ENCODE data around the gene TSFM.

- TF ChIP-seq CTCF (IDR thresholded peaks at IDR 0.05 in 4 of 5, conservative IDR thresholded peaks at IDR 0.05 in 1 of 5) (no peak), POLR2A (IDR thresholded peaks at IDR 0.05) (no peak)
Measured at GRCh38 chr12:57813971-57814772, 31.6 kb downstream of the TSFM start.
